Retinal pigment epithelial cell (primary cell): Measurements from ENCODE around the gene AKR1A1.

ENCODE experiments used
- DNase-seq: peaks from one replicate; pipeline ENCODE4 v3.0.0-alpha.2; 2010; ENCODE audit warnings: low read depth
- H3K4me3 ChIP-seq: 2 replicates; pipeline ENCODE4 v1.5.1; 2011; ENCODE audit warnings: mild to moderate bottlenecking, low read length, control low read depth, moderate library complexity
- CTCF ChIP-seq: conservative IDR thresholded peaks from 2 replicates; pipeline ENCODE4 v1.5.1; 2011; ENCODE audit warnings: low read depth, low read length, control low read depth, inconsistent platforms

AKR1A1 gene

GRCh38 chr1:45612941-45613579 lies 62.4 kb downstream of the AKR1A1 start:
- H3K4me3 ChIP-seq = no peak overlapping the region
- no peak for TF ChIP-seq CTCF
- no peak for DNase-seq

GRCh38 chr1:45615885-45616284 lies 65.3 kb downstream of the AKR1A1 start:
- DNase-seq = no peak

GRCh38 chr1:45617618-45618017 lies 67.0 kb downstream of the AKR1A1 start:
- no peak for TF ChIP-seq CTCF
- H3K4me3 ChIP-seq = no peak overlapping the region
- no peak for DNase-seq

More at GRCh38 chr1:45615885-45616284, 65.3 kb downstream of the AKR1A1 start:
- no peak overlapping the region for H3K4me3 ChIP-seq
- TF ChIP-seq CTCF = no peak

GRCh38 chr1:45619149-45619921 lies 68.7 kb downstream of the AKR1A1 start:
- DNase-seq = no peak
- TF ChIP-seq CTCF = no peak

More at GRCh38 chr1:45619149-45619921, 68.7 kb downstream of the AKR1A1 start:
- H3K4me3 ChIP-seq = no peak overlapping the region
